ENCODE results near the gene SLC37A2. TPM values are rescaled to one million over a fixed set of nuclear protein-coding genes. Genes with fewer than 3 reads are reported as not detected.
A peak's percentile ranks its signal among the peaks of the same experiment; 100 is the strongest.

Gene SLC37A2
- total RNA-seq, 1 experiment from 2014 or later, result not detected

DNA sequence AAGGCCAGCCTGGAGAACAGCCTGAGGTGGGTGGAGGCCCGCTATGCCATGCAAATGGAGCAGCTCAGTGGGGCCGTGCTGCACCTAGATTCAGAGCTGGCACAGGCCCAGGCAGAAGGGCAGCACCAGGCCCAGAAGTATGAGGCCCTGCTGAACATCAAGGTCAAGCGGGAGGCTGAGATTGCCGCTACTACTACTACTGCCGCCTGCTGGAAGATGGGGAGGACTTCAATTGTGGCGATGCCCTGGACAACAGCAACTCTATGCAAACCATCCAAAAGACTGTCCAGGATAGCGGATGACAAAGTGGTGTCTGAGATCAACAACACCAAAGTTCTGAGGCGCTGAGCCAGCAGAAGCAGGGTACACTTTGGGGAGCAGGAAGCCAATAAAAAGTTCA is 51.4 kb downstream of the SLC37A2 start:
- peaks cover 10% of the 10 kb centered on the region for H3K27me3 ChIP-seq (replicated peaks; ENCODE audit: insufficient read depth, low read depth, low read length, poor library complexity)
- ChIA-PET POLR2A (ENCODE audit: low non-redundant PET) (no interaction called here), CTCF (no interaction called here)
- H3K4me3 ChIP-seq (ENCODE audit: low read depth, low read length, poor library complexity, severe bottlenecking), result no peak overlapping the region
- peaks cover 5% of the 10 kb centered on the region for H3K4me1 ChIP-seq (ENCODE audit: insufficient read depth, low read length, poor library complexity, severe bottlenecking)
- no TSS peak for BruUV-seq (replicated peaks)
- no peaks in the 10 kb centered on the region for H3K36me3 ChIP-seq (ENCODE audit: insufficient read depth, low read length, poor library complexity, severe bottlenecking)
- no peak overlapping the region for H3K27ac ChIP-seq (ENCODE audit: low read depth, low read length, poor library complexity, severe bottlenecking)
- no peaks in the 10 kb centered on the region for H3K9me3 ChIP-seq (ENCODE audit: low read depth, low read length, poor library complexity, severe bottlenecking)
- intact Hi-C loops (cut with micrococcal nuclease; ENCODE audit: unreplicated experiment), result no loop called here
- no peak for TF ChIP-seq EZH2 (IDR thresholded peaks at IDR 0.05; ENCODE audit: borderline replicate concordance, low read depth, low read length, poor library complexity, severe bottlenecking)
- TF ChIP-seq, protein P1, sequence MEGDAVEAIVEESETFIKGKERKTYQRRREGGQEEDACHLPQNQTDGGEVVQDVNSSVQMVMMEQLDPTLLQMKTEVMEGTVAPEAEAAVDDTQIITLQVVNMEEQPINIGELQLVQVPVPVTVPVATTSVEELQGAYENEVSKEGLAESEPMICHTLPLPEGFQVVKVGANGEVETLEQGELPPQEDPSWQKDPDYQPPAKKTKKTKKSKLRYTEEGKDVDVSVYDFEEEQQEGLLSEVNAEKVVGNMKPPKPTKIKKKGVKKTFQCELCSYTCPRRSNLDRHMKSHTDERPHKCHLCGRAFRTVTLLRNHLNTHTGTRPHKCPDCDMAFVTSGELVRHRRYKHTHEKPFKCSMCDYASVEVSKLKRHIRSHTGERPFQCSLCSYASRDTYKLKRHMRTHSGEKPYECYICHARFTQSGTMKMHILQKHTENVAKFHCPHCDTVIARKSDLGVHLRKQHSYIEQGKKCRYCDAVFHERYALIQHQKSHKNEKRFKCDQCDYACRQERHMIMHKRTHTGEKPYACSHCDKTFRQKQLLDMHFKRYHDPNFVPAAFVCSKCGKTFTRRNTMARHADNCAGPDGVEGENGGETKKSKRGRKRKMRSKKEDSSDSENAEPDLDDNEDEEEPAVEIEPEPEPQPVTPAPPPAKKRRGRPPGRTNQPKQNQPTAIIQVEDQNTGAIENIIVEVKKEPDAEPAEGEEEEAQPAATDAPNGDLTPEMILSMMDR (conservative IDR thresholded peaks at IDR 0.05; ENCODE audit: low read depth, low read length), result peak; percentile 29; the same call in 1 of the 2 replicates
- peak; percentile 16 for DNase-seq (ENCODE audit: low spot score)

DNA sequence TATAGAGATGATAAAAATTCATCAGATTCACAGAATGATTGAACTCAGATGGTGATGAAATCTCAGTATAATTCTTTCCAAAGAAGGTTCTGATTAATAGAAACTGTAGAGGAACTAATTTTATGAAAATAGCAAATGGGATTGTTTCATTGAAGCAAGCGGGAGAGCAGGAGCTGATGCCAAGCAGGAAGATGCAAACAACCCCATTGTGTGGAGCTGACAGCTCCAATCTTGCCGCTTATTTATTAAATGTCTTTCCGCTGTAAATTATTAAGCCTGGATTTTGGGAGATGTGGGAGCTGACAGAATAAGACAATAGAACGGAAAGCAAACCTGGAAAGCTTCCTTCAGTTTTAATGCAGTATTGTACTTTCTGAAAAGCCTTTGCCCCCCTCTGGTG is 54.3 kb downstream of the SLC37A2 start:
- H3K27ac ChIP-seq (ENCODE audit: low read depth, low read length, poor library complexity, severe bottlenecking), result no peak overlapping the region
- no peak overlapping the region for H3K4me3 ChIP-seq (ENCODE audit: low read depth, low read length, poor library complexity, severe bottlenecking)
- intact Hi-C loops (cut with micrococcal nuclease; ENCODE audit: unreplicated experiment), result no loop called here
- BruUV-seq (replicated peaks), result no TSS peak
- no peak for TF ChIP-seq EZH2 (IDR thresholded peaks at IDR 0.05; ENCODE audit: borderline replicate concordance, low read depth, low read length, poor library complexity, severe bottlenecking)
- TF ChIP-seq, protein P1 (conservative IDR thresholded peaks at IDR 0.05; ENCODE audit: low read depth, low read length), result no peak
- no peaks in the 10 kb centered on the region for H3K9me3 ChIP-seq (ENCODE audit: low read depth, low read length, poor library complexity, severe bottlenecking)
- H3K27me3 ChIP-seq (replicated peaks; ENCODE audit: insufficient read depth, low read depth, low read length, poor library complexity), result peaks cover 10% of the 10 kb centered on the region
- ChIA-PET CTCF (no interaction called here), POLR2A (ENCODE audit: low non-redundant PET) (no interaction called here)
- H3K36me3 ChIP-seq (ENCODE audit: insufficient read depth, low read length, poor library complexity, severe bottlenecking), result no peaks in the 10 kb centered on the region
- H3K4me1 ChIP-seq (ENCODE audit: insufficient read depth, low read length, poor library complexity, severe bottlenecking), result no peaks in the 10 kb centered on the region
- DNase-seq (ENCODE audit: low spot score), result peak; percentile 15

DNA sequence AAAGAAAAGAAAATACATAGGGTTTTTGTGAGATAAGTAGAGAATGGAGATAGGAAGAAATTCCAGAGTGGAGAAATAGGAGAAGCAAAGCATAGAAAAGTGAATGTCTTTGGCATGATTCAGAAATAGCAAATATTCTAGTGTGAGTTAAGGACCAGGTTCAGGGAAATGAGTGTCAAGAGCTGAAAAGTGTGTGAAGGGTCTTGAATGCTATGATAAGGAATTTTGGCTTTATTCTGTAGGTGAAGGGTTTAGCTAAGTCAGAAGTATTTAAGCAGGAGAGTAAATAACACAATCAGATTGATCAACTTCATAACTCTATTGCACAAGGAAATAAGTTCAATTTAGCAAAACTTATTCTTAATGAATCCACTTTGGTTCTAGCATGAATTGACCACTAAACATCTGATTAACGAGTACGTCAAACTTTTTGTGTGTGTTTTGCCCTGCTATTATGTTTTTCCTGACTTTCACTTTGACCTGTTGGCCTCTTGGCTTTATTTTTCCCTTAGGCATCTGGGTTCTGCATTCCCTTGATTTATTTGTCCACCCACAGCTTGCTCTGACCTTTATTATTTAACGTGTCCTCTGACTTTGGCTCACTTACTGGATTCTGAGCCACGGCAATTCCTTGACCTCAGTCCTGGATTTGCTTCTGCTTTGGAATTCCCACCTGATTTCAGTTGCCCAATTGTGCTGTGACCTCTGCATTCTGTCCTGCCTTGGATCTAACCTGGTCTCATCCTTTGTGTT is 60.3 kb downstream of the SLC37A2 start:
- Histone ChIP-seq H3K27me3 (replicated peaks; ENCODE audit: insufficient read depth, low read depth, low read length, poor library complexity) (no peaks in the 10 kb centered on the region), H3K4me3 (ENCODE audit: low read depth, low read length, poor library complexity, severe bottlenecking) (no peak overlapping the region), H3K9me3 (ENCODE audit: low read depth, low read length, poor library complexity, severe bottlenecking) (no peaks in the 10 kb centered on the region), H3K4me1 (ENCODE audit: insufficient read depth, low read length, poor library complexity, severe bottlenecking) (no peaks in the 10 kb centered on the region), H3K36me3 (ENCODE audit: insufficient read depth, low read length, poor library complexity, severe bottlenecking) (no peaks in the 10 kb centered on the region), H3K27ac (ENCODE audit: low read depth, low read length, poor library complexity, severe bottlenecking) (no peak overlapping the region)
- TF ChIP-seq EZH2 (IDR thresholded peaks at IDR 0.05; ENCODE audit: borderline replicate concordance, low read depth, low read length, poor library complexity, severe bottlenecking), result no peak
- TF ChIP-seq, protein P1 (conservative IDR thresholded peaks at IDR 0.05; ENCODE audit: low read depth, low read length), result no peak
- ChIA-PET POLR2A (ENCODE audit: low non-redundant PET) (no interaction called here), CTCF (interaction anchor here (0.6 to 2.0 kb wide), 7 partner anchors 10 to 306 kb away, joined by 3 to 15 read pairs (median 5); partner anchors contain the start of genes PKNOX2 and TMEM218)
- BruUV-seq (replicated peaks), result no TSS peak
- intact Hi-C loops (cut with micrococcal nuclease; ENCODE audit: unreplicated experiment), result no loop called here
- DNase-seq (ENCODE audit: low spot score), result no peak

Data from A673 (cell line).